HG02642 (cell line): ENCODE results near the gene PKP3.
"Not testable (repeated sequence)": the region's sequence is repeated elsewhere in the genome, so short reads cannot be mapped to it uniquely, and the experiment has no call there.

Experiments used
- ATAC-seq: cut with Tn5 transposase; IDR thresholded peaks from one replicate; pipeline ENCODE4 v1.9.1; 2021; ENCODE audit warnings: mild to moderate bottlenecking; ENCODE audit not compliant: unreplicated experiment, poor library complexity

PKP3 gene

GRCh38 chr11:376531-377173 lies 17.4 kb upstream of the PKP3 start:
- no peak for ATAC-seq

DNA sequence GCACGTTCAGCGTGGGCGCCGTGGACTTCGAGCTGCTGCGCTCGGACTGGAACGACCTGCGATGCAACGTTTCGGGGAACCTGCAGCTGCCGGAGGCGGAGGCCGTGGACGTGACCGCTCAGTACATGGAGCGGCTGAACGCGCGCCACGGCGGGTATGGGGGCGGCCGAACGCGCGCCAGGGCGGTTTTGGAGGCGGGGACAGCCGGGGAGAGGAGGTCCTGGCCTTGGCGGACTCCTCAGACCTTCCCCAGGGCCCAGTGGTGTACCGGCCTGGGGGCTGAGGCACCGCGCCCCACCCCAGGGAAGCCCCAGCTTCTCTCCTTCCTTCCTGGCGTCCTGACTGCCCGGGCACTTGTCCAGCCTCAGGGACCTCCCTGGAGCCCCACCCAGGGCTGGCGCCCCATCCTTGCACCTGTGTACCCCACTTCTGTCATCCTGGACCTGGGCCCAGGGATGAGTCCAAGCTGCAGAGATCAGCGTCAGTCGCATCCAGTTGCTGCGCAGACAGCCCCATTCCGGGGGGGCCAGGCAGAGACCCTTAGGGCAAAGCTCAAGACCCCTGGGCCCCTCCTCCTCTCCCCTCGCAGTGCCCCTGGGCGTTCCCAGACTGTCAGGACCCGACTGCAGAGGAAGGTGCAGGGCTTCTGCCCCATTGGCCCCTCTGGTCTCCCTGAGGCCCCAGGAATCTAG lies 16.7 kb upstream of the PKP3 start:
- ATAC-seq: no peak

GRCh38 chr11:377883-378500 lies 16.0 kb upstream of the PKP3 start:
- ATAC-seq: no peak

GRCh38 chr11:379205-380094 lies 14.6 kb upstream of the PKP3 start:
- ATAC-seq: no peak

GRCh38 chr11:380095-380480 lies 13.9 kb upstream of the PKP3 start:
- ATAC-seq: no peak

- no peak for ATAC-seq
Observed at GRCh38 chr11:380491-380890, 13.5 kb upstream of the PKP3 start.

GRCh38 chr11:380996-381395 lies 13.0 kb upstream of the PKP3 start:
- no peak for ATAC-seq

GRCh38 chr11:381501-382072 lies 12.4 kb upstream of the PKP3 start:
- no peak for ATAC-seq

- ATAC-seq: no peak
Observed at GRCh38 chr11:382081-382629, 11.9 kb upstream of the PKP3 start.

- no peak for ATAC-seq
Observed at GRCh38 chr11:383431-383830, 10.6 kb upstream of the PKP3 start.

GRCh38 chr11:384511-384910 lies 9.5 kb upstream of the PKP3 start:
- no peak for ATAC-seq

DNA sequence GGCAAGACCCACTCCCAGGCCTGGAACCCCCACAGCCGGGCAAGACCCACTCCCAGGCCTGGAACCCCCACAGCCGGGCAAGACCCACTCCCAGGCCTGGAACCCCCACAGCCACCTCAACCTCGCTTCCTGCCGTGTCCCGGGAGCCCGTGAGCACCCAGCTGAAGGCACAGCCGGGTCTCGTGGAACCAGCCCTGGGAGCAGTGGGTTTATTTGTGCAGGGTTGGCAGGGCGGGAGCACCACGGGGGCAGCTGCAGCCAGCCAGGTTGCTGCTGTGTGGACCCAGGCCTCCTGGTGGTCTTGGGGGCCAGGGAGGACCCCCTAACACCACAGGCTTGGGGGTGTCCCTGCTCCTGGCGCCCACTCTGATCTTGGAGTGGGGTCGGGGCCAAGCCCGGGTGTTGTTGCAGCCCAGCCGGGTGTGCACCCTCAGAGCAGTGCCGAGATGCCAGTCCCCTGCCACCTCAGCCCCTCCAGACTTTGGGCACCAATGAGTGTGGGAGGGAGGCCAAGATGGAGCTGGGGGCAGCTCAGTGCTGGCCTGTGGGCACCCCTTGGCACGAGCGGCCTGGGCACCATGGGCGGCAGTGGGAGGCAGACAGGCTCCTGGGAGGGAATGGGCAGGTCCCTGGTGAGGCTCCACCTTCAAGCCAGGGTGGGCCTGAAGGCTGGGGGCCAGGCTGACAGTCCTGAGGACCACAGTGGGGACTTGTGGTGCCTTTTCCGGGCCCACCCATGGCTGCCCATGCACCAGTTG lies 8.2 kb upstream of the PKP3 start:
- ATAC-seq: no peak

GRCh38 chr11:386483-386882 lies 7.5 kb upstream of the PKP3 start:
- no peak for ATAC-seq

- ATAC-seq: no peak
Observed at GRCh38 chr11:387193-387793, 6.7 kb upstream of the PKP3 start.

GRCh38 chr11:389369-389768 lies 4.6 kb upstream of the PKP3 start:
- ATAC-seq: not testable (repeated sequence)

DNA sequence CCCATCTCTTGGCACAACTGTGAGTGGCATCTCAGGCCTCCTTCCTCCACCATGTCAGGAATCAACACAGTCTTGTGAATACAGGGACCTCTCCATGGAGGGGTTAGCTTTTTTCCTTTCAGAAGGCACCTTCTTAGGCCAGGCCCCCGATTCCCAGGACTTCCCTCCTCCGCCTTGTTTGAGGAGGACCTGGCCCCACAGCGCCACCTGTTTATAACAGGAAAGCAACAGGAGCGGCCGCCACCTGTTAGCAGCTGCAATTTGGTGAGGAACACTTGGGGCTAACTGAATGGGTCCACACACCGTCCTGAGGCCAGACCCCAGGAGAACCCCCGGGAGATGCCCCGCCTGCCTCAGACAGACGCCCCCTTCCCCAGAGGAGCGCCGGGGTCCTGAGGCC lies 3.8 kb upstream of the PKP3 start:
- no peak for ATAC-seq

GRCh38 chr11:391117-392017 lies 2.6 kb upstream of the PKP3 start:
- no peak for ATAC-seq

- ATAC-seq: no peak
Observed at GRCh38 chr11:392102-392777, 1.8 kb upstream of the PKP3 start.
